ENCODE results near the gene PRM2. TPM values are rescaled to one million over a fixed set of nuclear protein-coding genes. Genes with fewer than 3 reads are reported as not detected.

The PRM2 gene
- total RNA-seq, 3 donors from 2014 or later (not counting 1 experiment from before 2014, with no cell fraction given): not detected

DNA sequence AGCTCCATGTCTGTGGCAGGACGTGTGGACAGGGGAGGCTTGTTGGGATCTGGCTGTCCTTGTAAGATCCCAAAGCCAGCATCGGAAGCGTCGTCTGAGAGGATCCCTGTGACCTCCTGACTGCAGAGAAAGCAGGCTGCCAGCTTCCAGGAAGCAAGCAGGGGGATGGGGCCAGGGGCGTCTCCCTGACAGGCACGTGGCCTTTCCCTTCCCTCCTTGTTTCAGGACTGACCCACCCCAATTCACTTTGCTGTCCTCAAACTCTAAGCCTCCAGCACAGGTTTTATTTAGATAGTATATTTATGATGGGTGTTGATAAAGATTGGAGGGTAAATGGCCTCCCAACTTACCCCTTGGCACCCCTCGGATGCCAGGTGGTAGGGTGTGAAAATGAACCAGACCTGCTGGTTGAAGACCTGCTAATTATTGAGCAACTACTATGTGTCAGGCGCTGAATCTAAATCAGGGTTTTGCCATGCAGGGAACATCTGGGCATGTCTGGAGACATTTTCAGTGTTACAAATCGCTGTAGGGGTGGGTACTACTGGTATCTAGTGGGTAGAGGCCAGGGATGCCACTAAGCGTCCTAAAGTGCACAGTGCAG lies 44.8 kb downstream of the PRM2 start:
- H3K27ac Mint-ChIP-seq: peak overlapping the region; percentile 84 to 92

GRCh38 chr16:11229906-11230305 lies 46.4 kb downstream of the PRM2 start:
- 94% methylated on average over 4 of the region's 4 CpGs for WGBS (ENCODE audit: insufficient coverage)
- H3K36me3 ChIP-seq (ENCODE audit: control insufficient read depth, insufficient read depth, low read length): no peaks in the 10 kb centered on the region
- Mint-ChIP-seq H3K4me1 (peaks cover 45 to 48% of the 10 kb centered on the region in 2 donors), H3K4me3 (no peak overlapping the region), H3K9me3 (no peaks in the 10 kb centered on the region), H3K36me3 (no peaks in the 10 kb centered on the region), H3K27ac (peak overlapping the region; percentile 42 to 66), H3K27me3 (ENCODE audit: low read depth in 2 of 2) (no peaks in the 10 kb centered on the region)
- TF ChIP-seq CTCF (IDR thresholded peaks at IDR 0.05): no peak
- no peak for ATAC-seq
- no peaks in the 10 kb centered on the region for H3K9me3 ChIP-seq (ENCODE audit: control insufficient read depth, insufficient read depth, low read length)
- H3K4me1 ChIP-seq (ENCODE audit: control insufficient read depth, insufficient read depth, low read length): peaks cover 51% of the 10 kb centered on the region
- DNase-seq: no peak
- no peak overlapping the region for H3K27ac ChIP-seq (ENCODE audit: low read length)
- intact Hi-C loops (cut with micrococcal nuclease): loop anchor here (5.0 to 10.0 kb wide), 2 partner anchors 122 to 355 kb away; partner anchors contain the start of gene CIITA
- H3K27me3 ChIP-seq (ENCODE audit: control insufficient read depth, insufficient read depth, low read length): no peaks in the 10 kb centered on the region
- H3K4me3 ChIP-seq (ENCODE audit: low read length): no peak overlapping the region

More for the DNA sequence above, 44.8 kb downstream of the PRM2 start:
- H3K4me1 ChIP-seq (ENCODE audit: control insufficient read depth, insufficient read depth, low read length): peaks cover 52% of the 10 kb centered on the region
- intact Hi-C loops (cut with micrococcal nuclease): loop anchor here (10.0 kb wide), 1 partner anchor 357 kb away; the partner anchor contains the start of gene CIITA
- no peak for TF ChIP-seq CTCF (IDR thresholded peaks at IDR 0.05)
- ATAC-seq (no peak), DNase-seq (no peak)
- no peaks in the 10 kb centered on the region for H3K27me3 ChIP-seq (ENCODE audit: control insufficient read depth, insufficient read depth, low read length)
- H3K27me3 Mint-ChIP-seq (ENCODE audit: low read depth in 2 of 2): no peaks in the 10 kb centered on the region
- H3K9me3 Mint-ChIP-seq: no peaks in the 10 kb centered on the region
- H3K27ac ChIP-seq (ENCODE audit: low read length): no peak overlapping the region
- H3K9me3 ChIP-seq (ENCODE audit: control insufficient read depth, insufficient read depth, low read length): no peaks in the 10 kb centered on the region
- H3K36me3 Mint-ChIP-seq: no peaks in the 10 kb centered on the region
- 86% methylated on average over 10 of the region's 10 CpGs for WGBS (ENCODE audit: insufficient coverage)
- peaks cover 42 to 47% of the 10 kb centered on the region in 2 donors for H3K4me1 Mint-ChIP-seq
- H3K4me3 ChIP-seq (ENCODE audit: low read length): no peak overlapping the region
- H3K4me3 Mint-ChIP-seq: no peak overlapping the region
- H3K36me3 ChIP-seq (ENCODE audit: control insufficient read depth, insufficient read depth, low read length): no peaks in the 10 kb centered on the region

GRCh38 chr16:11229432-11229831 lies 46.8 kb downstream of the PRM2 start:
- DNase-seq (no peak), ATAC-seq (no peak)
- H3K4me3 ChIP-seq (ENCODE audit: low read length): no peak overlapping the region
- no peaks in the 10 kb centered on the region for H3K27me3 ChIP-seq (ENCODE audit: control insufficient read depth, insufficient read depth, low read length)
- peak overlapping the region; percentile 42 to 66 for H3K27ac Mint-ChIP-seq
- H3K9me3 ChIP-seq (ENCODE audit: control insufficient read depth, insufficient read depth, low read length): no peaks in the 10 kb centered on the region
- H3K9me3 Mint-ChIP-seq: no peaks in the 10 kb centered on the region
- H3K4me1 Mint-ChIP-seq: peaks cover 45 to 48% of the 10 kb centered on the region in 2 donors
- H3K4me3 Mint-ChIP-seq: no peak overlapping the region
- 98% methylated on average over 5 of the region's 5 CpGs for WGBS (ENCODE audit: insufficient coverage)
- intact Hi-C loops (cut with micrococcal nuclease): loop anchor here (5.0 kb wide), 1 partner anchor 123 kb away; no protein-coding TSS in a partner anchor
- TF ChIP-seq CTCF (IDR thresholded peaks at IDR 0.05): no peak
- no peaks in the 10 kb centered on the region for H3K36me3 ChIP-seq (ENCODE audit: control insufficient read depth, insufficient read depth, low read length)
- no peaks in the 10 kb centered on the region for H3K27me3 Mint-ChIP-seq (ENCODE audit: low read depth in 2 of 2)
- no peaks in the 10 kb centered on the region for H3K36me3 Mint-ChIP-seq
- peaks cover 51% of the 10 kb centered on the region for H3K4me1 ChIP-seq (ENCODE audit: control insufficient read depth, insufficient read depth, low read length)
- no peak overlapping the region for H3K27ac ChIP-seq (ENCODE audit: low read length)

Measured in natural killer cell (primary cell).